Measurements from ENCODE around the gene RC3H2.
A peak's percentile ranks its signal among the peaks of the same experiment; 100 is the strongest.

RC3H2 gene

GRCh38 chr9:122807271-122807900 lies 97.8 kb downstream of the RC3H2 start:
- in situ Hi-C loops (cut with HindIII; ENCODE audit: low pct_unique_long_range_greater_than_20kb, low sequenced_read_pairs) = no loop called here
- DNase-seq (ENCODE audit: low read depth in 1 of 2, low spot score in 1 of 2) = no peak
- TF ChIP-seq JUND (IDR thresholded peaks at IDR 0.05; ENCODE audit: low read depth) = no peak

GRCh38 chr9:122806661-122807060 lies 98.5 kb downstream of the RC3H2 start:
- DNase-seq (ENCODE audit: low read depth in 1 of 2, low spot score in 1 of 2) = no peak
- TF ChIP-seq JUND (IDR thresholded peaks at IDR 0.05; ENCODE audit: low read depth) = no peak
- in situ Hi-C loops (cut with HindIII; ENCODE audit: low pct_unique_long_range_greater_than_20kb, low sequenced_read_pairs) = no loop called here

GRCh38 chr9:122800066-122801060 lies 104.8 kb downstream of the RC3H2 start, which contains the start of gene OR1K1:
TSS of gene OR1K1 (plus strand) at chr9:122800123. CDS start at chr9:122800123, 0 bp downstream.
- no peak for DNase-seq (ENCODE audit: low read depth in 1 of 2, low spot score in 1 of 2)
- no peak for TF ChIP-seq JUND (IDR thresholded peaks at IDR 0.05; ENCODE audit: low read depth)
- in situ Hi-C loops (cut with HindIII; ENCODE audit: low pct_unique_long_range_greater_than_20kb, low sequenced_read_pairs) = no loop called here

- no peak for TF ChIP-seq JUND (IDR thresholded peaks at IDR 0.05; ENCODE audit: low read depth)
- in situ Hi-C loops (cut with HindIII; ENCODE audit: low pct_unique_long_range_greater_than_20kb, low sequenced_read_pairs) = no loop called here
- DNase-seq (ENCODE audit: low read depth in 1 of 2, low spot score in 1 of 2) = peak; percentile 31 to 65
Measured at GRCh38 chr9:122797316-122798063, 107.7 kb downstream of the RC3H2 start.
